Endodermal cell (in vitro differentiated cells): Measurements from ENCODE around the gene PLA1A. TPM values are rescaled to one million over a fixed set of nuclear protein-coding genes. Genes with fewer than 3 reads are reported as not detected.

Experiments
- DNase-seq: peaks from one replicate; pipeline ENCODE4 v3.0.0-alpha.2; 2017
- H3K27ac ChIP-seq: 2 replicates; pipeline ENCODE4 v1.5.1; 2013; ENCODE audit warnings: mild to moderate bottlenecking, low read depth, low read length, moderate library complexity
- H3K27me3 ChIP-seq: 2 replicates; pipeline ENCODE4 v1.6.1; 2013; ENCODE audit warnings: mild to moderate bottlenecking, low read length, moderate library complexity; ENCODE audit not compliant: insufficient read depth, control insufficient read depth, poor library complexity, severe bottlenecking
- H3K36me3 ChIP-seq: 2 replicates; pipeline ENCODE4 v1.7.0; 2013; ENCODE audit warnings: mild to moderate bottlenecking, low read length, moderate library complexity; ENCODE audit not compliant: control insufficient read depth, insufficient read depth
- H3K4me1 ChIP-seq: one replicate; pipeline ENCODE4 v1.7.0; 2013; ENCODE audit warnings: low read length; ENCODE audit not compliant: control insufficient read depth, insufficient read depth
- H3K4me3 ChIP-seq: 2 replicates; pipeline ENCODE4 v1.5.1; 2013; ENCODE audit warnings: mild to moderate bottlenecking, low read length, moderate library complexity
- H3K9ac ChIP-seq: 2 replicates; pipeline ENCODE4 v1.6.1; 2013; ENCODE audit warnings: mild to moderate bottlenecking, low read length, moderate library complexity; ENCODE audit not compliant: poor library complexity, severe bottlenecking; ENCODE audit errors: extremely low read depth
- H3K9me3 ChIP-seq: 2 replicates; pipeline ENCODE4 v1.6.1; 2013; ENCODE audit warnings: mild to moderate bottlenecking, low read length, moderate library complexity; ENCODE audit not compliant: control insufficient read depth
- H3K27ac Mint-ChIP-seq: 2 replicates; pipeline ENCODE4 v1.8.0; 2020; ENCODE audit warnings: mixed read lengths
- H3K27me3 Mint-ChIP-seq: 2 replicates; pipeline ENCODE4 v1.8.0; 2021; ENCODE audit warnings: mild to moderate bottlenecking, mixed read lengths; ENCODE audit not compliant: insufficient read depth
- H3K36me3 Mint-ChIP-seq: 2 replicates; pipeline ENCODE4 v1.8.0; 2020; ENCODE audit warnings: low read depth, mixed read lengths
- H3K4me1 Mint-ChIP-seq: 2 replicates; pipeline ENCODE4 v1.8.0; 2020; ENCODE audit warnings: mixed read lengths
- H3K4me3 Mint-ChIP-seq: 2 replicates; pipeline ENCODE4 v1.8.0; 2020; ENCODE audit warnings: mild to moderate bottlenecking, moderate library complexity, mixed read lengths
- H3K9me3 Mint-ChIP-seq: 2 replicates; pipeline ENCODE4 v1.8.0; 2020; ENCODE audit warnings: mild to moderate bottlenecking, mixed read lengths
- CTCF ChIP-seq: fragments of 200-600 bp; sonication (generic); conservative IDR thresholded peaks from 2 replicates; pipeline ENCODE4 v1.5.0; 2021; ENCODE audit warnings: antibody characterized with exemption, mild to moderate bottlenecking
- WGBS, 2 experiments: methylation state at CpG; one replicate each; pipeline versions ENCODE4 v1.1.5 to v1.1.7; 2013; ENCODE audit warnings: missing lambda C conversion rate in 2 of 2, mixed read lengths in 1 of 2; ENCODE audit not compliant: insufficient coverage in 1 of 2, insufficient read length in 1 of 2; 5-methylcytosine and 5-hydroxymethylcytosine counted together
- total RNA-seq, 2 donors: library from RNA; stranded (reverse); fragmentation: NEBNext Ultra II Directional in 1 of 2; extraction: Animal tissue kit (Norgen Biotek cat#: 25700) in 1 of 2; gene quantifications; 2 replicates in 1 of 2; 3 replicates in 1 of 2; pipeline ENCODE4 v1.2.1, GENCODE V29; 2021

The PLA1A gene
- total RNA-seq, 2 donors from 2014 or later, result 2.4 to 5.3 TPM

GRCh38 chr3:119631516-119631915, 33.8 kb downstream of the PLA1A start:
- Histone ChIP-seq H3K27ac (no peak overlapping the region), H3K9ac (no peak overlapping the region), H3K9me3 (no peaks in the 10 kb centered on the region), H3K4me3 (no peak overlapping the region), H3K4me1 (no peaks in the 10 kb centered on the region), H3K27me3 (no peaks in the 10 kb centered on the region), H3K36me3 (no peaks in the 10 kb centered on the region)
- Mint-ChIP-seq H3K4me1 (peaks cover under 1% of the 10 kb centered on the region), H3K27ac (no peak overlapping the region), H3K36me3 (no peaks in the 10 kb centered on the region), H3K27me3 (peaks cover 4% of the 10 kb centered on the region), H3K9me3 (no peaks in the 10 kb centered on the region), H3K4me3 (no peak overlapping the region)
- 85 to 89% methylated on average over 3 of the region's 3 CpGs for WGBS, 2 experiments
- no peak for TF ChIP-seq CTCF
- no peak for DNase-seq

GRCh38 chr3:119632216-119632615, 34.5 kb downstream of the PLA1A start:
- DNase-seq, result no peak
- H3K27me3 Mint-ChIP-seq, result peaks cover 4% of the 10 kb centered on the region
- Histone ChIP-seq H3K9ac (no peak overlapping the region), H3K27me3 (no peaks in the 10 kb centered on the region), H3K27ac (no peak overlapping the region), H3K4me3 (no peak overlapping the region), H3K36me3 (no peaks in the 10 kb centered on the region), H3K9me3 (no peaks in the 10 kb centered on the region), H3K4me1 (no peaks in the 10 kb centered on the region)
- H3K4me3 Mint-ChIP-seq, result no peak overlapping the region
- no peaks in the 10 kb centered on the region for H3K4me1 Mint-ChIP-seq
- 95 to 100% methylated on average over 3 to 4 of the region's 4 CpGs for WGBS, 2 experiments
- no peaks in the 10 kb centered on the region for H3K36me3 Mint-ChIP-seq
- TF ChIP-seq CTCF, result no peak
- H3K9me3 Mint-ChIP-seq, result no peaks in the 10 kb centered on the region
- no peak overlapping the region for H3K27ac Mint-ChIP-seq

GRCh38 chr3:119632829-119633228, 35.1 kb downstream of the PLA1A start:
- H3K27me3 Mint-ChIP-seq, result peaks cover 4% of the 10 kb centered on the region
- DNase-seq, result no peak
- H3K9me3 Mint-ChIP-seq, result no peaks in the 10 kb centered on the region
- Histone ChIP-seq H3K4me3 (no peak overlapping the region), H3K4me1 (no peaks in the 10 kb centered on the region), H3K9ac (no peak overlapping the region), H3K27ac (no peak overlapping the region), H3K27me3 (no peaks in the 10 kb centered on the region), H3K36me3 (no peaks in the 10 kb centered on the region), H3K9me3 (no peaks in the 10 kb centered on the region)
- 65 to 75% methylated on average over 4 of the region's 4 CpGs for WGBS, 2 experiments
- no peaks in the 10 kb centered on the region for H3K36me3 Mint-ChIP-seq
- H3K4me3 Mint-ChIP-seq, result no peak overlapping the region
- no peak overlapping the region for H3K27ac Mint-ChIP-seq
- no peak for TF ChIP-seq CTCF
- H3K4me1 Mint-ChIP-seq, result peaks cover 2% of the 10 kb centered on the region
